ENCODE data around the gene DDHD1. TPM values are rescaled to one million over a fixed set of nuclear protein-coding genes. Genes with fewer than 3 reads are reported as not detected.
A peak's percentile ranks its signal among the peaks of the same experiment; 100 is the strongest.

DDHD1 gene
- total RNA-seq, 4 donors from 2014 or later, result 5.3 to 42.1 (median 12.6) TPM

GRCh38 chr14:53064475-53064874 is 88.6 kb downstream of the DDHD1 start:
- Histone ChIP-seq H3K27me3 (no peaks in the 10 kb centered on the region), H3K9me3 (no peaks in the 10 kb centered on the region), H3K36me3 (no peaks in the 10 kb centered on the region), H3K4me1 (no peaks in the 10 kb centered on the region), H3K27ac (no peak overlapping the region), H3K4me3 (no peak overlapping the region)
- TF ChIP-seq POLR2A (IDR thresholded peaks at IDR 0.05) (no peak), CTCF (IDR thresholded peaks at IDR 0.05) (no peak)
- no peak for DNase-seq

- Histone ChIP-seq H3K4me3 (no peak overlapping the region), H3K4me1 (no peaks in the 10 kb centered on the region), H3K9me3 (no peaks in the 10 kb centered on the region), H3K36me3 (peaks cover 0 to 4% (median 0%) of the 10 kb centered on the region in 3 donors), H3K27me3 (no peaks in the 10 kb centered on the region), H3K27ac (no peak overlapping the region)
- TF ChIP-seq CTCF (IDR thresholded peaks at IDR 0.05) (no peak), POLR2A (IDR thresholded peaks at IDR 0.05) (no peak)
- DNase-seq, result no peak
Measured at GRCh38 chr14:53062856-53063255, 90.3 kb downstream of the DDHD1 start.

- Histone ChIP-seq H3K9me3 (no peaks in the 10 kb centered on the region), H3K4me3 (no peak overlapping the region), H3K4me1 (no peaks in the 10 kb centered on the region), H3K27ac (no peak overlapping the region), H3K27me3 (no peaks in the 10 kb centered on the region), H3K36me3 (peaks cover 0 to 4% (median 0%) of the 10 kb centered on the region in 3 donors)
- TF ChIP-seq POLR2A (IDR thresholded peaks at IDR 0.05) (no peak), CTCF (IDR thresholded peaks at IDR 0.05) (no peak)
- DNase-seq, result no peak
Measured at GRCh38 chr14:53060046-53060445, 93.1 kb downstream of the DDHD1 start.

GRCh38 chr14:53055003-53055402 is 98.1 kb downstream of the DDHD1 start:
- H3K36me3 ChIP-seq, result peaks cover 0 to 4% (median 0%) of the 10 kb centered on the region in 3 donors
- H3K4me1 ChIP-seq, result no peaks in the 10 kb centered on the region
- H3K27ac ChIP-seq, result peak overlapping the region in 1 of 4 donors; percentile 7
- H3K4me3 ChIP-seq, result no peak overlapping the region
- H3K9me3 ChIP-seq, result no peaks in the 10 kb centered on the region
- TF ChIP-seq CTCF (IDR thresholded peaks at IDR 0.05) (peak; percentile 31 to 72 (median 69)), POLR2A (IDR thresholded peaks at IDR 0.05) (no peak)
- DNase-seq, result no peak
- no peaks in the 10 kb centered on the region for H3K27me3 ChIP-seq

GRCh38 chr14:53054457-53054856 is 98.7 kb downstream of the DDHD1 start:
- Histone ChIP-seq H3K4me3 (no peak overlapping the region), H3K4me1 (no peaks in the 10 kb centered on the region), H3K36me3 (peaks cover 0 to 4% (median 0%) of the 10 kb centered on the region in 3 donors), H3K27ac (no peak overlapping the region), H3K9me3 (no peaks in the 10 kb centered on the region), H3K27me3 (no peaks in the 10 kb centered on the region)
- no peak for DNase-seq
- no peak for TF ChIP-seq CTCF (IDR thresholded peaks at IDR 0.05)
- no peak for TF ChIP-seq POLR2A (IDR thresholded peaks at IDR 0.05)

GRCh38 chr14:53048631-53049030 is 104.5 kb downstream of the DDHD1 start:
- no peak overlapping the region for H3K27ac ChIP-seq
- H3K36me3 ChIP-seq, result no peaks in the 10 kb centered on the region
- H3K9me3 ChIP-seq, result no peaks in the 10 kb centered on the region
- H3K27me3 ChIP-seq, result no peaks in the 10 kb centered on the region
- no peaks in the 10 kb centered on the region for H3K4me1 ChIP-seq
- no peak for TF ChIP-seq POLR2A (IDR thresholded peaks at IDR 0.05)
- no peak for DNase-seq
- H3K4me3 ChIP-seq, result no peak overlapping the region

Data from Peyer's patch (tissue), 4 donors.